Effector memory CD8-positive, alpha-beta T cell (primary cell): ENCODE data around the gene IQGAP1.
"Not testable (repeated sequence)": the region's sequence is repeated elsewhere in the genome, so short reads cannot be mapped to it uniquely, and the experiment has no call there.

Experiments used
- ATAC-seq: fragments of 150-1000 bp; cut with Tn5 transposase; replicated peaks from 2 replicates; pipeline ENCODE4 v1.10.0; 2021; ENCODE audit warnings: mild to moderate bottlenecking, moderate library complexity
- DNase-seq, 3 experiments: peaks; one replicate each; pipeline ENCODE4 v3.0.0; 2021
- H3K27ac Mint-ChIP-seq, 2 donors: one replicate each; pipeline ENCODE4 v1.8.0; 2022; ENCODE audit warnings: mild to moderate bottlenecking in 2 of 2, mixed read lengths in 2 of 2, moderate library complexity in 2 of 2
- H3K27me3 Mint-ChIP-seq, 2 donors: one replicate each; pipeline ENCODE4 v1.8.0; 2022; ENCODE audit warnings: mixed read lengths in 2 of 2
- H3K36me3 Mint-ChIP-seq: one replicate; pipeline ENCODE4 v1.8.0; 2022; ENCODE audit warnings: mild to moderate bottlenecking, moderate library complexity, mixed read lengths; ENCODE audit not compliant: insufficient read depth
- H3K4me1 Mint-ChIP-seq, 2 donors: one replicate each; pipeline ENCODE4 v1.8.0; 2022; ENCODE audit warnings: low read depth in 2 of 2, mixed read lengths in 2 of 2
- H3K4me3 Mint-ChIP-seq, 2 donors: one replicate each; pipeline ENCODE4 v1.8.0; 2022; ENCODE audit warnings: mild to moderate bottlenecking in 2 of 2, mixed read lengths in 2 of 2, moderate library complexity in 2 of 2
- H3K9me3 Mint-ChIP-seq, 2 donors: one replicate each; pipeline ENCODE4 v1.8.0; 2022; ENCODE audit warnings: mixed read lengths in 2 of 2
- total RNA-seq, 9 experiments: gene quantifications; one replicate each; lab custom pipeline; 2026; lab: John Stamatoyannopoulos, UW

IQGAP1 gene
- total RNA-seq, result 448 to 756 (median 573) reads per million in 9 experiments

- DNase-seq, result peak; percentile 91 to 94 (median 92)
- no peaks in the 10 kb centered on the region for H3K27me3 Mint-ChIP-seq
- peak within 1 kb of the TSS; percentile 95 to 97 for H3K27ac Mint-ChIP-seq
- peak within 1 kb of the TSS; percentile 90 to 92 for H3K4me3 Mint-ChIP-seq
- H3K4me1 Mint-ChIP-seq, result peaks cover 41 to 42% of the 10 kb centered on the region in 2 donors
- H3K36me3 Mint-ChIP-seq, result peaks cover 47% of the 10 kb centered on the region
- peak; percentile 87 for ATAC-seq
- no peaks in the 10 kb centered on the region for H3K9me3 Mint-ChIP-seq
Measured at GRCh38 chr15:90387534-90388461, at the start of gene IQGAP1. IQGAP1 (plus strand) TSS chr15:90388242; CDS start chr15:90388342, 100 bp downstream.

- Mint-ChIP-seq H3K9me3 (no peaks in the 10 kb centered on the region), H3K36me3 (peaks cover 3% of the 10 kb centered on the region), H3K4me3 (no peak overlapping the region), H3K27ac (no peak overlapping the region), H3K27me3 (no peaks in the 10 kb centered on the region), H3K4me1 (peaks cover 0 to 4% of the 10 kb centered on the region in 2 donors)
- no peak for ATAC-seq
- no peak for DNase-seq
Measured at GRCh38 chr15:90338532-90338931, 49.5 kb upstream of the IQGAP1 start.

DNA sequence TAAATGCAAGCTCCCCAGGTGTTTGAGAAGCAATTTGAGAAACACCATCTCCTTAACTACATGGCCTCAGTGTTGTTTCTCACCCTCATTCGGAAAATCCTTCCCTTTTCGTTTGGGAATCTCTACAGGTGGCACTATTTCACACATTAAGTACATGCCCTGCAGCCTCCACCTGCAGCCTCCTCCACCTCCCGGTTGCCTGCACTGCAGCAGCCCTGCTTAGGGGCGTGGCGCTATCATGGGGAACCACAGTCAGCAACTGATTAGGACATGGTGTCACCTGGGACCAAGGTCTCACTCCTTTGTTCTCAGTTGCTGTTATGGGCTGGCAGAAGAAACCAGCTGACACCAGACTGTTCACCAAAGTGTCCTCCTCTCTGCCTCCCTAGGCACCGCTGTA, 47.7 kb upstream of the IQGAP1 start:
- Mint-ChIP-seq H3K9me3 (no peaks in the 10 kb centered on the region), H3K4me1 (peaks cover 0 to 4% of the 10 kb centered on the region in 2 donors), H3K27me3 (no peaks in the 10 kb centered on the region), H3K36me3 (peaks cover under 1% of the 10 kb centered on the region), H3K27ac (no peak overlapping the region), H3K4me3 (no peak overlapping the region)
- DNase-seq, result no peak
- ATAC-seq, result no peak

- no peak overlapping the region for H3K4me3 Mint-ChIP-seq
- no peak for DNase-seq
- no peak overlapping the region for H3K27ac Mint-ChIP-seq
- no peak for ATAC-seq
- H3K27me3 Mint-ChIP-seq, result no peaks in the 10 kb centered on the region
- no peaks in the 10 kb centered on the region for H3K36me3 Mint-ChIP-seq
- H3K9me3 Mint-ChIP-seq, result no peaks in the 10 kb centered on the region
- H3K4me1 Mint-ChIP-seq, result peaks cover 0 to 4% of the 10 kb centered on the region in 2 donors
Measured at GRCh38 chr15:90343302-90343790, 44.7 kb upstream of the IQGAP1 start.

DNA sequence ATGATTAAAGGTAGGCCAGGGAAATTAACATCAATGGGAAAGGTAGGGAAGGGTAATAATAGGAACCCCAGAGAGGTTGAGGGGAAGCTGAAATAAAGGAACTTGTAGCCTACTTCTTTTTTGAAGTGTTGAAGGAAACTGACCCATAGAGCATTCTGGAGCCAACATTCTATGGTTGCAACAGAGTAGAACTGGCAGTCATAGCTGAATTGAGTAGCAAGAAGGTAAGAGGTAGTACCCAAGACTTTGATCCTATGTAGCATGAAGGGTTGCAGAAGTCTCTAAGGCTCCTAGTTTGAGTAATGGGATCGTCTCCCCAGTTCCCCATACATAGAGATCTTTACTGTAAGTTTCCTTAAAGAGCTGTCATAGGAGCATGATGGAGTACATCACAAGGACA, 43.4 kb upstream of the IQGAP1 start:
- DNase-seq (no peak), ATAC-seq (no peak)
- Mint-ChIP-seq H3K4me3 (no peak overlapping the region), H3K27me3 (no peaks in the 10 kb centered on the region), H3K36me3 (no peaks in the 10 kb centered on the region), H3K27ac (no peak overlapping the region), H3K4me1 (peaks cover 0 to 4% of the 10 kb centered on the region in 2 donors), H3K9me3 (no peaks in the 10 kb centered on the region)

DNA sequence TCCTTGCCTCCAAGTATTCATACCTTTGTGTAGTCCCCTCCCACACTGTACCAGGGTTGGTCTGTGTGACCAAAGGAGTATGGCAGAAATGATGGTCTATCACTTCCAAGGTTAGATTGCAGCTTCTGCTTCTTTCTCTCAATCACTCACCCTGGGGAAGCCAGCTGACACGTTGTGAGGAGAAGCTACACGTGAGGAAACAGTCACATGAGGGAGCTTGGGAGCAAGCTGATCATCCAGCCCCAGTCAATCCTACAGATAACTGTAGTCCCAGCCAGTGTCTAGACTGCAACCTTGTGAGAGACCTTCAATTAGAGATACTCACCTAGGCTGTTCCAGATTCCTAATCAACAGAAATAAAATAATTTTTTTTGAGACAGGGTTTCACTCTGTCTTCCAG, 42.2 kb upstream of the IQGAP1 start:
- no peaks in the 10 kb centered on the region for H3K9me3 Mint-ChIP-seq
- DNase-seq (no peak), ATAC-seq (no peak)
- H3K4me1 Mint-ChIP-seq, result peaks cover 4 to 10% of the 10 kb centered on the region in 2 donors
- H3K27me3 Mint-ChIP-seq, result no peaks in the 10 kb centered on the region
- no peak overlapping the region for H3K27ac Mint-ChIP-seq
- no peaks in the 10 kb centered on the region for H3K36me3 Mint-ChIP-seq
- H3K4me3 Mint-ChIP-seq, result no peak overlapping the region

- H3K4me3 Mint-ChIP-seq, ATAC-seq, H3K27ac Mint-ChIP-seq, H3K9me3 Mint-ChIP-seq, DNase-seq, H3K27me3 Mint-ChIP-seq: not testable (repeated sequence)
- Mint-ChIP-seq H3K36me3 (peaks cover 13% of the 10 kb centered on the region), H3K4me1 (peaks cover 14% of the 10 kb centered on the region in 2 donors)
Measured at GRCh38 chr15:90347431-90348065, 40.5 kb upstream of the IQGAP1 start.

- DNase-seq (no peak), ATAC-seq (no peak)
- H3K27ac Mint-ChIP-seq, result no peak overlapping the region
- H3K36me3 Mint-ChIP-seq, result peaks cover 14% of the 10 kb centered on the region
- H3K4me3 Mint-ChIP-seq, result no peak overlapping the region
- no peaks in the 10 kb centered on the region for H3K9me3 Mint-ChIP-seq
- H3K27me3 Mint-ChIP-seq, result no peaks in the 10 kb centered on the region
- H3K4me1 Mint-ChIP-seq, result peaks cover 11 to 14% of the 10 kb centered on the region in 2 donors
Measured at GRCh38 chr15:90348456-90348855, 39.6 kb upstream of the IQGAP1 start.

DNA sequence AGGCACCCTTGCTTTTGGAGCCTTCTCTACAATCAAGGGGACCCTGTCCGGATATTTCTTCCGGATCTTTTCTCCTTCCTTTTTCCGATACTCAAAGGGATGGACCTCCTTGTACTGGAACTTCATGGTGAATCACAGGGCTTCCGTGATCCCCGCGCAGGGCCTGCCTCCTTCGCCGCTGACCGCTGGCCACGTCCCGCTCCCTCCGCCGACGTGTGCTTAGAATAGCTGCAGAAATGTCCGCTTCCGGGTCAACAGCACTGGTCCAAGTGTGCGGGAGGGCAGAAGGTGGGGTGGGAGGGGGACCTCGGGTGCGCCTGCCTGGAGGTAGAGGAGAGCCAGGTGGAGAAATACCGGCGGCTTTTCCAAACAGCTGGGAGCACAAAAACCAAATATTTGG, 39.0 kb upstream of the IQGAP1 start:
- Mint-ChIP-seq H3K4me3 (no peak overlapping the region), H3K4me1 (peaks cover 11 to 14% of the 10 kb centered on the region in 2 donors), H3K9me3 (no peaks in the 10 kb centered on the region), H3K27ac (no peak overlapping the region), H3K27me3 (no peaks in the 10 kb centered on the region), H3K36me3 (peaks cover 14% of the 10 kb centered on the region)
- no peak for ATAC-seq
- DNase-seq, result no peak

DNA sequence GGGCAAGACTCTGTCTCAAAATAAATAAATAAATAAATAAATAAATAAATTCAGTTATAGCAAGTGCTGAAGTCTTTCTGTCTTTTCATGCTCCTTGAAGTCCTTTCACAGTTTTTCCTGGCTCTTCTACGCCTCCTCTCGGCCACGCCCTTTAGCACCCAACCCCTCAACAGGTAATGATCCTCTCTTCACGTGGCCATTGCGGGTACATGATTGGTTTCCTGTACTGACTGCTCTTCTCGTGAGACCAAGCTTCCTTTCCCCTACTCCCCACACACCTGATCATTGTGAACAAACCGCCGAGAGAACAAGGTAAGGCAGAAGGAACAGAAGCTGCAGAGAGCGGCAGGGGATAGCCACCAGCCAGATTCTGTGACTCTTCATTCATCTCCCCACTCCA, 38.2 kb upstream of the IQGAP1 start:
- peak in 1 of 3 experiments; percentile 4 for DNase-seq
- Mint-ChIP-seq H3K4me3 (peak overlapping the region in 1 of 2 donors; percentile 1), H3K27me3 (no peaks in the 10 kb centered on the region), H3K4me1 (peaks cover 11 to 14% of the 10 kb centered on the region in 2 donors), H3K36me3 (peaks cover 14% of the 10 kb centered on the region), H3K9me3 (no peaks in the 10 kb centered on the region), H3K27ac (no peak overlapping the region)
- ATAC-seq, result peak; percentile 18

- peaks cover 11 to 14% of the 10 kb centered on the region in 2 donors for H3K4me1 Mint-ChIP-seq
- peak overlapping the region; percentile 90 to 92 for H3K4me3 Mint-ChIP-seq
- H3K27me3 Mint-ChIP-seq, result no peaks in the 10 kb centered on the region
- peak; percentile 2 for ATAC-seq
- DNase-seq, result no peak
- H3K36me3 Mint-ChIP-seq, result peaks cover 14% of the 10 kb centered on the region
- H3K9me3 Mint-ChIP-seq, result no peaks in the 10 kb centered on the region
- H3K27ac Mint-ChIP-seq, result peak overlapping the region; percentile 76 to 79
Measured at GRCh38 chr15:90351479-90352106, 36.4 kb upstream of the IQGAP1 start.

DNA sequence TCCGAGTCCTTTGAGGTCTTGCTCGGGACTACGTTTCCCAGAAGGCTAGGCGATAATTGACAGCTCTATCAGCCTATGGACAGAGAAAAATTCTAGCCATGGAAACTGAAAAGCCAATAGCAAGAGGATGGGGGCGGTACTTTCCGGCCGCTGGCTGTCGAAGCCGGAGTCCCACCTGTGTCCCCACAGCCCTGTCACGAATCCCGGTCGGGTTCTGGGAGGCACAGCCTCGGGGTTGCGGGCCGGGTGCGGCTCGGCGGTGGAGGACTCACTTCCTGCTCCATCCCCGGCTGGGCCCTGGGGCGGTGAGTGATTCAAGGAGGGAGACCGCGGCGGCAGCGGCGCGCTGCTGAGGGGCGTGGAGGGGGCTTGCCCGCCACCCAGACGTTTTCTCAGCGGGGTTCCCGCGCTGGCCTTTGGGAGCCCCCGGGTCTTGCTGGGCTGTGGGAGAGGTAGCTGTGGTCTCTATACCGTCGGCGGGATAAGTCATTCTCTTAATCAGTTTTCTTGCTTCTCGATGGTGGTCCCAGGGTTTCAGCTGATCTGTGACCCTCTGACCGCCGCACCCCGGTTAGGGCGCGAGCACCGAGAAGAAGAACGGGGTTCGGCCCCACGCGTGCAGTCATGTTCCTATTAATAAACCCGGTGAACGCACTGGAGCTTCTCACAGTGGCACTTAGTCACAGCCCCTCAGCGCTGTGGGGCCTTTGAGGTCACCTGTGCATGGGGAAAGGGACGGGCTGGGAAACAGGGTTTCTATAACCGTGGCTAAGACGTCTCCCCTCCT, 35.7 kb upstream of the IQGAP1 start, which contains the start of gene ZNF774:
ZNF774 (plus strand) TSS at position 178 of the 787 bp plus-strand sequence. CDS start 2,377 bp downstream, outside the sequence.
- H3K27ac Mint-ChIP-seq, result peak within 1 kb of the TSS; percentile 76 to 79
- H3K4me1 Mint-ChIP-seq, result peaks cover 11 to 14% of the 10 kb centered on the region in 2 donors
- peak within 1 kb of the TSS; percentile 90 to 92 for H3K4me3 Mint-ChIP-seq
- H3K9me3 Mint-ChIP-seq, result no peaks in the 10 kb centered on the region
- DNase-seq, result peak; percentile 89 to 94 (median 91)
- ATAC-seq, result peak; percentile 96
- no peaks in the 10 kb centered on the region for H3K27me3 Mint-ChIP-seq
- H3K36me3 Mint-ChIP-seq, result peaks cover 14% of the 10 kb centered on the region
